ENCODE results near the gene OGA. TPM values are rescaled to one million over a fixed set of nuclear protein-coding genes. Genes with fewer than 3 reads are reported as not detected.

The OGA gene
- total RNA-seq (51.8 and 98.1 TPM in 2 replicates), polyA plus RNA-seq (56.4 and 95.2 TPM in 2 replicates)

DNA sequence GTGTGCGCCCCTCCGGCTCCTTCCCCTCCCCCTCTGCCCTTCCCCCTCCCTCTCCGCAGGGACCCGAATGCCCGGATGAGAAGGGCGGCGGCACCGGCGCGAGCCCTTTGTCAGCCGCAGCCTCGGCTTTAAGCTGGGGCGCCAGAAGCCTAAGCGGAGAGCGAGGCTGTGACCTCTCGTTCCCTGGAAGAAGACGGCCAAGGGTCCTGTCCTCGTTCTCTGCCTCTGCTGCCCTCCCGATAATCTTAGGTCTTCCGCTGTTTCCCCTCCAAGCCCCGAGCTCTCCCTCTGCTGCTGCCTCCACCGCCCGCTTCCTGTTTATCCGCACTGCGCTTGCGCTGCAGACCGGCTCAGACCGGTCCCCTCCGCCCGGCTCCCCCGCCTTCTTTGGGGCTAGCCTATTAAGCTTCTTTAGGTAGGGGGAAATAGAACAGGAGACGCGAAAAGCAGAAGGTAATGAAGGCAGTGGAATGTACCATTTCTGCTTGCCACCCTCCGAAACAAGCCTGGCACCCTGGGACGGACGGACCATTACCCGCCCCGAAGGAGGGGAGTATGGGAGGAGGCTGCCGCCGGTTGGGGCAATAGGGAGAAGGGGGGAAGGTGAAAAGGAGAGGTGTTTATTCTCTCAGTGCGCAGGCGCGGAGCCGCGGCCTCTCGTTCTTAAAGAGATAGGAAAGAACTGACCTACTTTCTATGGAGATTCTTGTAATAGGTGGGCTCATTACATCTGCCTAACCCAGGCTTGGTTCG is at the start of gene OGA:
Gene OGA, minus strand, starts transcription at position 326 of the 753 bp plus-strand sequence. CDS start 422 bp downstream, outside the sequence.
- DNase-seq (ENCODE audit: low read depth in 1 of 2, low spot score in 1 of 2), result peak; percentile 99 to 100
- no peaks in the 10 kb centered on the region for H3K27me3 ChIP-seq
- H3K36me3 ChIP-seq, result no peaks in the 10 kb centered on the region
- peak within 1 kb of the TSS; percentile 89 for H3K27ac ChIP-seq
- TF ChIP-seq CTCF (IDR thresholded peaks at IDR 0.05; ENCODE audit: low read depth, low read length), result no peak
- H3K4me3 ChIP-seq, result peak within 1 kb of the TSS; percentile 81
- peaks cover 10% of the 10 kb centered on the region for H3K4me1 ChIP-seq (ENCODE audit: low read depth)
- H3K9me3 ChIP-seq (ENCODE audit: low read depth), result no peaks in the 10 kb centered on the region

- H3K4me3 ChIP-seq, result no peak overlapping the region
- H3K36me3 ChIP-seq, result no peaks in the 10 kb centered on the region
- no peaks in the 10 kb centered on the region for H3K4me1 ChIP-seq (ENCODE audit: low read depth)
- H3K27ac ChIP-seq, result no peak overlapping the region
- no peaks in the 10 kb centered on the region for H3K27me3 ChIP-seq
- DNase-seq (ENCODE audit: low read depth in 1 of 2, low spot score in 1 of 2), result no peak
- H3K9me3 ChIP-seq (ENCODE audit: low read depth), result no peaks in the 10 kb centered on the region
- no peak for TF ChIP-seq CTCF (IDR thresholded peaks at IDR 0.05; ENCODE audit: low read depth, low read length)
Observed at GRCh38 chr10:101867931-101868330, 49.7 kb upstream of the OGA start.

- DNase-seq (ENCODE audit: low read depth in 1 of 2, low spot score in 1 of 2), result no peak
- Histone ChIP-seq H3K4me3 (no peak overlapping the region), H3K27ac (no peak overlapping the region), H3K4me1 (ENCODE audit: low read depth) (peaks cover 27% of the 10 kb centered on the region), H3K27me3 (no peaks in the 10 kb centered on the region), H3K36me3 (no peaks in the 10 kb centered on the region), H3K9me3 (ENCODE audit: low read depth) (no peaks in the 10 kb centered on the region)
- no peak for TF ChIP-seq CTCF (IDR thresholded peaks at IDR 0.05; ENCODE audit: low read depth, low read length)
Observed at GRCh38 chr10:101859530-101859929, 41.3 kb upstream of the OGA start.

- no peak overlapping the region for H3K4me3 ChIP-seq
- H3K4me1 ChIP-seq (ENCODE audit: low read depth), result peaks cover 27% of the 10 kb centered on the region
- no peaks in the 10 kb centered on the region for H3K9me3 ChIP-seq (ENCODE audit: low read depth)
- H3K27me3 ChIP-seq, result no peaks in the 10 kb centered on the region
- TF ChIP-seq CTCF (IDR thresholded peaks at IDR 0.05; ENCODE audit: low read depth, low read length), result no peak
- no peak for DNase-seq (ENCODE audit: low read depth in 1 of 2, low spot score in 1 of 2)
- no peaks in the 10 kb centered on the region for H3K36me3 ChIP-seq
- no peak overlapping the region for H3K27ac ChIP-seq
Observed at GRCh38 chr10:101858723-101859500, 40.7 kb upstream of the OGA start.

- H3K27me3 ChIP-seq, result no peaks in the 10 kb centered on the region
- DNase-seq (ENCODE audit: low read depth in 1 of 2, low spot score in 1 of 2), result no peak
Observed at GRCh38 chr10:101857802-101858476, 39.7 kb upstream of the OGA start.

More at GRCh38 chr10:101857802-101858476, 39.7 kb upstream of the OGA start:
- Histone ChIP-seq H3K27ac (no peak overlapping the region), H3K9me3 (ENCODE audit: low read depth) (no peaks in the 10 kb centered on the region), H3K4me1 (ENCODE audit: low read depth) (peaks cover 27% of the 10 kb centered on the region), H3K4me3 (no peak overlapping the region), H3K36me3 (no peaks in the 10 kb centered on the region)
- no peak for TF ChIP-seq CTCF (IDR thresholded peaks at IDR 0.05; ENCODE audit: low read depth, low read length)

Data from cardiac muscle cell (in vitro differentiated cells and primary cell).